Fibroblast of lung (primary cell): ENCODE data around the gene MLN. TPM values are rescaled to one million over a fixed set of nuclear protein-coding genes. Genes with fewer than 3 reads are reported as not detected.
A peak's percentile ranks its signal among the peaks of the same experiment; 100 is the strongest.

Experiments used
- DNase-seq, 2 donors: peaks; one replicate each; pipeline versions ENCODE4 v3.0.0 to v3.0.0-alpha.2; 2010; ENCODE audit warnings: low read depth in 2 of 2
- H2AFZ ChIP-seq: 2 replicates; pipeline ENCODE4 v1.5.1; 2012; ENCODE audit warnings: low read length, control low read depth, inconsistent platforms
- H3K27ac ChIP-seq: 2 replicates; pipeline ENCODE4 v1.5.1; 2011; ENCODE audit warnings: low read length, control low read depth; ENCODE audit not compliant: insufficient read depth
- H3K27me3 ChIP-seq: 2 replicates; pipeline ENCODE4 v1.5.1; 2011; ENCODE audit warnings: mild to moderate bottlenecking, low read length; ENCODE audit not compliant: control insufficient read depth, insufficient read depth
- H3K36me3 ChIP-seq: 2 replicates; pipeline ENCODE4 v1.5.1; 2011; ENCODE audit warnings: low read length; ENCODE audit not compliant: control insufficient read depth, insufficient read depth
- H3K4me1 ChIP-seq: 2 replicates; pipeline ENCODE4 v1.5.1; 2011; ENCODE audit warnings: low read length; ENCODE audit not compliant: control insufficient read depth, insufficient read depth; ENCODE audit errors: extremely low read depth
- H3K4me2 ChIP-seq: 2 replicates; pipeline ENCODE4 v1.5.1; 2011; ENCODE audit warnings: low read length, control low read depth; ENCODE audit not compliant: insufficient read depth; ENCODE audit errors: extremely low read depth
- H3K4me3 ChIP-seq, 4 experiments: fragments of 200-600 bp in 1 of 4; sonication (generic) in 1 of 4; replicated peaks in 1 of 4; 2 replicates each; pipeline ENCODE4 v1.5.1; 2011 to 2016; ENCODE audit warnings: low read length in 4 of 4, low read depth in 3 of 4, mild to moderate bottlenecking in 3 of 4, control low read depth in 2 of 4, inconsistent platforms in 1 of 4, mixed read lengths in 1 of 4; ENCODE audit not compliant: insufficient read depth in 1 of 4; ENCODE audit errors: control extremely low read depth in 1 of 4
- H3K79me2 ChIP-seq: 2 replicates; pipeline ENCODE4 v1.5.1; 2012; ENCODE audit warnings: mild to moderate bottlenecking, low read length, inconsistent platforms; ENCODE audit not compliant: control insufficient read depth, insufficient read depth
- H3K9ac ChIP-seq: 2 replicates; pipeline ENCODE4 v1.5.1; 2011; ENCODE audit warnings: mild to moderate bottlenecking, low read length, control low read depth; ENCODE audit not compliant: insufficient read depth
- H3K9me3 ChIP-seq: 2 replicates; pipeline ENCODE4 v1.5.1; 2012; ENCODE audit warnings: low read depth, low read length; ENCODE audit not compliant: control insufficient read depth, insufficient read depth
- H4K20me1 ChIP-seq: 2 replicates; pipeline ENCODE4 v1.5.1; 2011; ENCODE audit warnings: low read length; ENCODE audit not compliant: control insufficient read depth, insufficient read depth; ENCODE audit errors: extremely low read depth
- CTCF ChIP-seq, 2 donors: IDR thresholded peaks in 1 of 2; conservative IDR thresholded peaks in 1 of 2; 1 replicate in 1 of 2; 2 replicates in 1 of 2; pipeline ENCODE4 v1.5.1; 2011 to 2012; ENCODE audit warnings: low read length in 2 of 2, control low read depth in 1 of 2, inconsistent platforms in 1 of 2, low read depth in 1 of 2, mild to moderate bottlenecking in 1 of 2
- EZH2 ChIP-seq: IDR thresholded peaks from 2 replicates; pipeline ENCODE4 v1.5.1; 2012; ENCODE audit warnings: low read length, control low read depth, mild to moderate bottlenecking; ENCODE audit errors: missing control alignments
- polyA plus RNA-seq, 2 donors: library from polyadenylated mRNA; depleted of rRNA in 1 of 2; stranded (reverse) in 1 of 2; unstranded in 1 of 2; fragments of >200 nt; gene quantifications; 2 replicates each; pipeline ENCODE4 v1.2.1, GENCODE V29; 2011 to 2012; ENCODE audit warnings: missing spikeins in 1 of 2
- total RNA-seq: library from RNA; depleted of rRNA; stranded (reverse); fragments of >200 nt; gene quantifications from 2 replicates; pipeline ENCODE4 v1.2.1, GENCODE V29; 2014

Gene MLN
- total and polyA plus RNA-seq, 2 donors (not counting 1 experiment from before 2014, with no cell fraction given): not detected

GRCh38 chr6:33790379-33790778 is 13.4 kb downstream of the MLN start:
- TF ChIP-seq EZH2 (no peak), CTCF (conservative IDR thresholded peaks at IDR 0.05 in 1 of 2, IDR thresholded peaks at IDR 0.05 in 1 of 2; ENCODE audit: low read depth in 1 of 2, low read length in 2 of 2) (no peak)
- Histone ChIP-seq H3K4me1 (peaks cover 8% of the 10 kb centered on the region), H3K36me3 (no peaks in the 10 kb centered on the region), H3K4me3 (no peak overlapping the region), H3K9me3 (no peaks in the 10 kb centered on the region), H3K27ac (no peak overlapping the region), H3K9ac (no peak overlapping the region), H3K79me2 (peaks cover 27% of the 10 kb centered on the region), H4K20me1 (no peaks in the 10 kb centered on the region), H3K27me3 (peaks cover 12% of the 10 kb centered on the region), H2AFZ (no peak overlapping the region), H3K4me2 (no peak overlapping the region)
- DNase-seq: no peak

GRCh38 chr6:33789550-33789895 is 14.3 kb downstream of the MLN start:
- H2AFZ ChIP-seq: peak overlapping the region; percentile 41

More at GRCh38 chr6:33789550-33789895, 14.3 kb downstream of the MLN start:
- no peak overlapping the region for H3K9ac ChIP-seq
- peak overlapping the region; percentile 1 to 72 (median 62) for H3K4me3 ChIP-seq
- H4K20me1 ChIP-seq: no peaks in the 10 kb centered on the region
- TF ChIP-seq CTCF (conservative IDR thresholded peaks at IDR 0.05 in 1 of 2, IDR thresholded peaks at IDR 0.05 in 1 of 2; ENCODE audit: low read depth in 1 of 2, low read length in 2 of 2) (no peak), EZH2 (no peak)
- H3K27me3 ChIP-seq: peaks cover 9% of the 10 kb centered on the region
- no peak for DNase-seq
- H3K36me3 ChIP-seq: peaks cover 2% of the 10 kb centered on the region
- no peaks in the 10 kb centered on the region for H3K9me3 ChIP-seq
- H3K4me1 ChIP-seq: peaks cover 8% of the 10 kb centered on the region
- H3K4me2 ChIP-seq: peak overlapping the region; percentile 80
- H3K79me2 ChIP-seq: peaks cover 36% of the 10 kb centered on the region
- H3K27ac ChIP-seq: peak overlapping the region; percentile 89
